Ishikawa (cell line): ENCODE data around the gene LCE2B.

Experiments
- CEBPB ChIP-seq: IDR thresholded peaks from 2 replicates; pipeline ENCODE4 v1.6.1; 2012
- CREB1 ChIP-seq: IDR thresholded peaks from 2 replicates; pipeline ENCODE4 v1.6.1; 2012; ENCODE audit warnings: low read depth
- EGR1 ChIP-seq: IDR thresholded peaks from 2 replicates; pipeline ENCODE4 v1.6.1; 2012
- EP300 ChIP-seq: IDR thresholded peaks from 2 replicates; pipeline ENCODE4 v1.6.1; 2012; ENCODE audit warnings: borderline replicate concordance
- FOXM1 ChIP-seq: IDR thresholded peaks from 2 replicates; pipeline ENCODE4 v1.6.1; 2012; ENCODE audit warnings: low read depth, borderline replicate concordance
- MAX ChIP-seq: IDR thresholded peaks from 2 replicates; pipeline ENCODE4 v1.6.1; 2012
- NFIC ChIP-seq: IDR thresholded peaks from 2 replicates; pipeline ENCODE4 v1.6.1; 2012
- RAD21 ChIP-seq: IDR thresholded peaks from 2 replicates; pipeline ENCODE4 v1.6.1; 2012; ENCODE audit warnings: low read depth
- REST ChIP-seq: IDR thresholded peaks from 2 replicates; pipeline ENCODE4 v1.6.1; 2012; ENCODE audit warnings: low read depth, mild to moderate bottlenecking
- TAF1 ChIP-seq: IDR thresholded peaks from 2 replicates; pipeline ENCODE4 v1.6.1; 2012; ENCODE audit warnings: low read depth, mild to moderate bottlenecking
- TCF12 ChIP-seq: IDR thresholded peaks from 2 replicates; pipeline ENCODE4 v1.6.1; 2012; ENCODE audit warnings: low read depth
- TEAD4 ChIP-seq: IDR thresholded peaks from 2 replicates; pipeline ENCODE4 v1.6.1; 2012
- USF1 ChIP-seq: IDR thresholded peaks from 2 replicates; pipeline ENCODE4 v1.6.1; 2012
- YY1 ChIP-seq: IDR thresholded peaks from 2 replicates; pipeline ENCODE4 v1.6.1; 2012; ENCODE audit warnings: low read depth
- ZBTB7A ChIP-seq: IDR thresholded peaks from 2 replicates; pipeline ENCODE4 v1.6.1; 2012; ENCODE audit warnings: low read depth

Gene LCE2B

GRCh38 chr1:152654110-152654509 is 31.8 kb upstream of the LCE2B start:
- TF ChIP-seq REST = no peak
- no peak for TF ChIP-seq USF1
- TF ChIP-seq NFIC = no peak
- TF ChIP-seq TCF12 = no peak
- TF ChIP-seq TEAD4 = no peak
- no peak for TF ChIP-seq MAX
- TF ChIP-seq RAD21 = peak; percentile 75
- no peak for TF ChIP-seq ZBTB7A
- no peak for TF ChIP-seq EP300

- no peak for TF ChIP-seq USF1
- TF ChIP-seq REST = no peak
- TF ChIP-seq RAD21 = no peak
- TF ChIP-seq MAX = no peak
- TF ChIP-seq FOXM1 = no peak
- TF ChIP-seq TAF1 = no peak
- TF ChIP-seq NFIC = no peak
- no peak for TF ChIP-seq EGR1
- no peak for TF ChIP-seq CREB1
- TF ChIP-seq TEAD4 = no peak
- TF ChIP-seq CEBPB = no peak
- TF ChIP-seq ZBTB7A = no peak
- no peak for TF ChIP-seq YY1
These were observed 29.5 kb upstream of the LCE2B start for GRCh38 chr1:152656459-152656858.

GRCh38 chr1:152657677-152658076 is 28.2 kb upstream of the LCE2B start:
- TF ChIP-seq TAF1 (no peak), REST (no peak), CREB1 (no peak), MAX (no peak), FOXM1 (no peak), ZBTB7A (no peak), CEBPB (no peak), USF1 (no peak), RAD21 (no peak), TEAD4 (no peak), EP300 (no peak), NFIC (no peak), EGR1 (no peak), TCF12 (no peak), YY1 (no peak)

GRCh38 chr1:152658649-152659048 is 27.3 kb upstream of the LCE2B start:
- TF ChIP-seq TAF1 = no peak
- TF ChIP-seq NFIC = no peak
- TF ChIP-seq ZBTB7A = no peak
- TF ChIP-seq EP300 = no peak
